GM19023 (cell line): ENCODE results near the gene SECISBP2L.

Source experiments
- ATAC-seq: cut with Tn5 transposase; IDR thresholded peaks from one replicate; pipeline ENCODE4 v1.9.1; 2021; ENCODE audit warnings: mild to moderate bottlenecking, moderate library complexity; ENCODE audit not compliant: unreplicated experiment

SECISBP2L gene

DNA sequence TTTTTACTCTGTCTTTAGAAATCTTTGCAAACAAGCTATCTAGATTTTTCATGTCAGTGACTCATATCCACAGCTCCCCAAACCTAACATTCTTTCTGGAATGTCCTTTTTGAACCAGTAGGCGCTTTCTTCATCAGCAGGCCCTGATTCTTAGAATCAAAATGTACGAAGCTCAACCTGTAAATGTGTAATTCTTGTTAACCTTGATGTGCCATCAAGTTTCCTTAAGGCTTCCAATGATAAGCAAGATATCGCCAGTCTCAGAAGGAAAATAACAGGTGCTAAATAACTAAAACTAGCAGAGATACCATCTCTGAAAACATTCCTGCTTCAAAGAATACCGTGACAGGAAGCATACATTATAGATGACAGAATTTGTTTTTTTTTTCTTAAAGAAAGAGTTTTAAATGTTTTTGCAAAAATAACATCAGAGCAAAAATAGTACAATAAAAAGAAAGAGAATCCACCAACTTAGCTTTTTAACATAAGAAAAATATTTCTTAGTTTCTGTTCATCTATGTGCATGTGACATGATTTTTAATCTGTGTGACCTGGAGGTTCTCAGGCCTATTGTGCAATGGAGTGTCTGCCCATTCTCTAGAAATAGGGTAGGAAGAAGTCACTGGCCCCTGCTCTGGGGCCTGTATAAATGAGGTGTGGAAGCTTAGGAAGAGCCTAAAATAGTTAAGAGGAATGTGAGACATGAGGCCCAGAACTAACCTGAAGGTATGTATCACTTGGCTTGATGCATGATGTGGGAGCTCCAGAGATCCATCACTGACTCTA is 14.7 kb upstream of the SECISBP2L start:
- no peak for ATAC-seq

DNA sequence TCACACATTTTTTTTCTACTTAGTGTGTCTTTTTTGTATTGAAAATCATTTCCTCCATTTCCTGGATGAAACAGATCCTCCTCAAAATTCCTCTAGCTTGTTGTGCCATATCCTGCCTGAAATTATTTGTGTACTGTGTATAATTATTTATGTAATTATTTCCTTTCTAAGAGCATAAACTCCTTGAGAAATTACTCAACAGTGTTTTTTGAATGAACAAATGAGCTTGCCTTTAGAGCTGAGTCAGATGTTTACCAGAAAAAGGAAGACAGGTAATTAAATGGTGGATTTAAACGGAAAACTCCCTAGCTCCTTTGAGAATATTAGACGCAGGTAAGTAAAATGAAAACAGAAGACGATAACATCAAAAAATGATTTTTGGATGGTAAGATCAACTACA is 13.2 kb upstream of the SECISBP2L start:
- no peak for ATAC-seq

DNA sequence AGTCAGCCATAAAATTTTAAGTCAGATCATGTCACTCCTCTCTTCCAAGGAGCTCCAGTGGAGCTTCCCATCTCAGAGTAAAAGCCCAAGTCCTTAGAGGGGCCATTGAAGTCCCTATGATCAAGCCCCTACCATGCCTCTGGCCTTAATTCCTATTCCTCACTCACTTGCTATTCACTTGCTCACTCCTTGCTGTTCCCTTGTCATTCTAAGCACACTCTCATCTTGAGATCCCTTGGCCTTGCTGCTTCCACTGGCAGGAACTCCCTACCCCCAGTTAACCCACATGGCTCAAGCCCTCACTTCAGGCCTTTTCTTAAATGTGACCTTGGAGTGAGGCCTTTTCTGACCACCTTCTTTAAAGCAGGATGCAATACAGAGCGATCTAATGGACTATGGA is 12.3 kb upstream of the SECISBP2L start:
- no peak for ATAC-seq

DNA sequence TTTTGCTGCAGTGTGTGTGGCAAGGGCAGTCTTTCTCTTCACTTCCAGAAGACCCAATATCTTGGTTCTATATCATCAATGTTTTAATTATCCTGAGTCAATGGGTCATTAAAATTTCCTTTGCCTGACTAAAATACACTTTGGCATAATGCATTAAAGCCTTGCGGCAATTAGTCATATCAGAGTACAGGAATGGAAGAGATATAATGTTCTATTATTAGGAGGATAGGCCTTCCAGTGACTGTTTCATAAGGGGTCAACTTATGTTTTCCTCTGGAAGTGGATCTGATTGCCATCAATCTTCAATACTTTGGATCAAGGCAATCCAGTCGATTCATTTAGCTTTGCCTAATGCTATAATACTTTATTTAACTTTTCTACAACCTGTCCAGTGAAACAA is 9.4 kb upstream of the SECISBP2L start:
- no peak for ATAC-seq

- no peak for ATAC-seq
Measured at GRCh38 chr15:49052662-49053061, 6.4 kb upstream of the SECISBP2L start.

- ATAC-seq, result no peak
Measured at GRCh38 chr15:49047456-49047855, 1.2 kb upstream of the SECISBP2L start.

GRCh38 chr15:49045751-49046219 is 461 bp downstream of the SECISBP2L start:
- peak; percentile 41 for ATAC-seq

- no peak for ATAC-seq
Measured at GRCh38 chr15:49044766-49045606, 1.3 kb downstream of the SECISBP2L start.

DNA sequence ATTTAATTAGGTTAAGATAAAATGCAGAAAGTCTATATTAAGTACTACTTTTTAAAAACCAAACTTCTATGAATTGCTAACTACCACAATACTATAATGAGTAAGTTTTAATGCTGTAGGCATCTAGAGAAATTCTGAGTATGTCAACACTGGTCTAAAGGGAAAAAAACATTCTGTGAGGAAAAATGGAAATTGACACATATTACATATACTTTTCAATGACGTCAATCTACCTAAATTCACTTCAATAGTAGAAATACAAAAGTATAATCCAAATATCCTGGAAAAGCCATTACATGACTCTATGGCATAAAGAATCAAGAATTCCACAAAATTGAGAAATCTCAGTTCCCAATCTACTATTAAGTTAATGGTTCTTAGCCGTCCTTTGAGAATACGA is 2.2 kb downstream of the SECISBP2L start:
- no peak for ATAC-seq

DNA sequence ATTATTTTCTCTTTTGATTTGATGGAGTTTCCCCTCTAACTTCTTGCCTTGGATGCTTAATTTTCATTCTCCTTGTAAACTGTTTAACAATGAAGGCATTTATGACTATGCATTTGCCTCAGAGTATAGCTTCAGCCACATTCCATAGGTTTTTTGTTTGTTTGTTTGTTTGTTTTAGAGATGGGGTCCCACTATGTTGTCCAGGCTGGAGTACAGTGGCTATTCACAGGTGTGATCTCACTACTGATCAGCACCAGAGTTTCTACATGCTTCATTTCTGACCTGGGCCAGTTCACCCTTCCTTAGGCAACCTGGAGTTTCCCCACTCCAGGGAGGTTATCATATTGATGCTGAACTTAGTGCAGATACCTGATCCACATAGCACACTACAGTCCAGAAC is 4.1 kb downstream of the SECISBP2L start:
- no peak for ATAC-seq

GRCh38 chr15:49041426-49041825 is 4.8 kb downstream of the SECISBP2L start:
- no peak for ATAC-seq

- no peak for ATAC-seq
Measured at GRCh38 chr15:49040151-49040550, 6.1 kb downstream of the SECISBP2L start.

- no peak for ATAC-seq
Measured at GRCh38 chr15:49038382-49038781, 7.9 kb downstream of the SECISBP2L start.

DNA sequence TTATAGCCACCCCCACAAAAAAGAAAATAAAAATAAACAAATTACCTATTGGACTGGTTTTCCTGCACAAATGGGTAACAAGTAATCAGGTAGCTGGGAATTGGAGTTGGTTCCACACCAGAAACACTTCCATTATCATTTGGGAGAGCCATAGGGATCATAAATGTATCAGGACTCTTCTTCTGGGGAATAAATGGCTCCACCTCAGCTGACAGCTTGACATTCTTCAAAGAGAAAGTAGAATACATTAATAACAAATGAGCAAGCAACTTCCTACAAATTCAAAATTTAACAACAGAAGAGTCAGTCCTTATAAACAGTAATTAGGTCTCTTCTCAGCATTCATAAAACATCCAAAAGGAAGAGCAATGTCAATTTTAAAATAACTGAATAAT is 8.7 kb downstream of the SECISBP2L start:
- ATAC-seq, result no peak

DNA sequence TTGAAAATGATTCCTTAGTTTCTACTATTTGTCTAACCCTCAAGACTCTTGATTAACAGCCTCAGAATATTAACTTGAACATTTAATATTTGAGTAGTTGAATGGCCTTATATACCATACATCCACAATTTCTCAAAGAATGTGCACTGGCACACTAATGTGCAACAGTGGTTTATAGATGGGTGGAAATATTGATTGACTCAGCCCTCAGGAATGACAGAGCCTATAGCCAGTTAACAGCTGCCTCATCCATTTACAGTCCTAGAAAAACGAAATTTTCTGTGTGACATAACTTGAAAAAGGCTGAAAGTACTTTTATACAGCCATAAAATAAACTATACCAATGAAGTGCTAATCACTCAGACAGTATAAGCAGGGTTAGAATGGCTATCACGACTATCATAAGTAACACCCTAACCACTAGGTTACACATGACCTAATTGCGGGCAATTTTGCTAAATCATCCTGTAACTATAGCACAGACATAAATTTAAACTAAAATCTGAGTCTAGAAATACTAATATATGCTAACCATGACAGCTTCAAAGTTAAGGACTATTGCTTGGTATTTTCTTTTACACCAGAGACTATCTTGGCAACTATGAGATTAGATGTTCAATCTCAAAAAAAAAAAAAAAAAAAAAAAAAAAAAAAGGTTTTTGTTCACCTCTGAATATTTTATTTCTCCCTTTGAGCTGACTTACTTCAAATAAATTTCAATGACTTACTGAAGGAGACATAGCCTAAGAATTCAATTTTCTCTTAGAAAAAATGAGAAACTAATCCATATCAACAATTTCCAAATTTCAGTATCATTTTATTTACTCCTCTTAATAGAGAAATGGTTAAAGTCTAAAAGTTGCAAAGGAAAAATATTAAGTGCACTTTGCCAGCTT is 9.3 kb downstream of the SECISBP2L start:
- ATAC-seq, result no peak

GRCh38 chr15:49035825-49036224 is 10.4 kb downstream of the SECISBP2L start:
- ATAC-seq, result no peak

DNA sequence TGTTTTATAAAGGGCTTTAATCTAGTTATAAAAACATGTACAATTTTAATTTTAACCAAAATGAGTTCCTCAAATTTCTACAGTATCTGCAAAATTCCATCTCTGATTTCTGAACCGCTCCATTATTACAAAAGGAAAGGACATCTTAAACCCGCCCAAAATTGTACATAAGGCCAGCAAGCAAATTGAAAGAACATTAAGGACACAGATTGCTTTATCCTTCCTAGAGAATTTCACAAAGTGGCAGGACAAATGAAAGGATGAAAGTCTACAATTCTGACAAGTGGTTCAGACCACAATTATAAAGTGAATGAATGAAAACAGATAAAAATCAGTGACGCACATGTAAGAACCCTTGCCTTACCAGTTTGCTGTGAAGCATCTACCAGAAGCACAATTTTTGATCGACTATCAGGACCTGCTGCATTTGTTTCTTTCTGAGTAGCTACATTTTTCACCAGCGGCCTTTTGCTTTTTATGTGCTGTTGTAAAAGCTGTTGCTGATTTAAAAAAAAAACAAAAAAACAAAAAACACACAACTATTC is 13.6 kb downstream of the SECISBP2L start:
- ATAC-seq, result no peak

DNA sequence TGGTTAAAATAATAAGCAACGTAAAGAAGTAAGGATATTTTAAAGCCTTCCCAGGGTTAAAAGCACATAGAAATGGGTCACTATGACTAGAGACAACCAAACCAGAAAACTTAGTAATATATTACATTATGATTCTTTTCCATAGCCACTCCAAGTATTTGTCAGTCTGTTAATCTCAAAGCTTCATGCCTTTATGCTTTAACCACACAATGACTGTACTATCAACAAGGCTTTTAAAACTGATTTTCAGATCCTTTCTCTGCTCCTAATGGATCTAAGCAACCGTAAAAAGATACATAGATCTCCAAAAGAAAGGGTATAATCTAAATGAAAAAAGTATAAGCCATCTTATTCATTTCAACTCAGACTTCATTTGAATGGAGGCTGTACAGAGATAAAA is 14.4 kb downstream of the SECISBP2L start:
- no peak for ATAC-seq

GRCh38 chr15:49026700-49027099 is 19.5 kb downstream of the SECISBP2L start:
- ATAC-seq, result no peak

DNA sequence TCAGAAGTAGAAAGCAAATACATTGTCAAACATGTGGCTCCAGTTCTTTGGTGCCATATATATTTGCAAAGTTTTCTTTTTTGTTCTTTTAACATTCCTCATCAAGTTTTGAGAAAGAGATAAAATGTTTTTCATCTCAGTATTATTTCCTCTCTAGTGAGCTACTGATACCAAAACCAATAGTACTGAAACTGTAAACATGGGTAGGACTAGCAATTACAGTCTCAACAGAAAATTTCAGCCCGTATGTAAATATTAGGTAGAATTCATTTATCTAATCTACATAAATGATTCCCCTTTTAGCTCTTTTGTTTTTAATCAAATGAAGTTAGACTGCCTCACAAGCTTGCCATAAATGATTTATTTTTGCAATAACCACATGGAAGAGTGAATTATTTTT is 21.4 kb downstream of the SECISBP2L start:
- peak; percentile 74 for ATAC-seq

- ATAC-seq, result peak; percentile 58
Measured at GRCh38 chr15:49023354-49023753, 22.9 kb downstream of the SECISBP2L start.
